GM18861 (cell line): Measurements from ENCODE around the gene TSPAN4.

Experiments used
- ATAC-seq: cut with Tn5 transposase; IDR thresholded peaks from one replicate; pipeline ENCODE4 v1.9.1; 2021; ENCODE audit not compliant: unreplicated experiment

TSPAN4 gene

DNA sequence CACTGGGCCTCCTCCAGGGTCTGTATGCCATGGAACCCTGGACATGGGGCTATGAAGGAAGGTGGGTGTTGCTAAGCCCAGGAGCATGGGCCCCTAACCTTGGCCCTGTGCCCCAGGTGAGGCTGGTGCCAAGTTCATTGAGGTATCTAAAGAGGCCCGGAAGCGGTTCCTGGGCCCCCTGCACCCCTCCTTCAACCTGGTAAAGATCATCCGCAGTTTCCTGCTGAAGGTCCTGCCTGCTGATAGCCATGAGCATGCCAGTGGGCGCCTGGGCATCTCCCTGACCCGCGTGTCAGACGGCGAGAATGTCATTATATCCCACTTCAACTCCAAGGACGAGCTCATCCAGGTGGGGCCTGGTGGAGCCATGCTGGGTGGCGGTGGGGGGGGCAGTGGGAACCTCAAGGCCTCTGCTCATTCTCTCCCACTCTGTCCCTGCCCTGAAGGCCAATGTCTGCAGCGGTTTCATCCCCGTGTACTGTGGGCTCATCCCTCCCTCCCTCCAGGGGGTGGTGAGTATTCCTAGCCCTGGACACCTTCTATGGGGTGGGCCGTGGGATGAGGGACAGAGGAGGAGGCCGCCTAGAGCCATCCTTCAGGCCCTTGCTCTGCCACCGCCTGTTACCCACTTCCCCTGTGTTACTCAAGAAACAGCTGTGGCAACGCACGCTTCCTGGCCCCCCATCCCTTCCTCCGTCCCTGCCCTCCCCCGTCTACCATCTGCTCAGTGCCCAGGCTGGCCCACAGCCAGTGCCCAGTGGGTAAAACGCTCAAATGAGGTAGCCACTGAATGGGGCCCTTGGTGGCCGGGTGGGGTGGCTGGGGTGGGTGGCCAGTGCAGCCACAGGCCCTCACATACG is 20.9 kb upstream of the TSPAN4 start:
- no peak for ATAC-seq

GRCh38 chr11:823441-824291 is 19.0 kb upstream of the TSPAN4 start:
- ATAC-seq: no peak

GRCh38 chr11:824292-824880 is 18.3 kb upstream of the TSPAN4 start:
- ATAC-seq: no peak

GRCh38 chr11:824942-825341 is 17.7 kb upstream of the TSPAN4 start:
- no peak for ATAC-seq

DNA sequence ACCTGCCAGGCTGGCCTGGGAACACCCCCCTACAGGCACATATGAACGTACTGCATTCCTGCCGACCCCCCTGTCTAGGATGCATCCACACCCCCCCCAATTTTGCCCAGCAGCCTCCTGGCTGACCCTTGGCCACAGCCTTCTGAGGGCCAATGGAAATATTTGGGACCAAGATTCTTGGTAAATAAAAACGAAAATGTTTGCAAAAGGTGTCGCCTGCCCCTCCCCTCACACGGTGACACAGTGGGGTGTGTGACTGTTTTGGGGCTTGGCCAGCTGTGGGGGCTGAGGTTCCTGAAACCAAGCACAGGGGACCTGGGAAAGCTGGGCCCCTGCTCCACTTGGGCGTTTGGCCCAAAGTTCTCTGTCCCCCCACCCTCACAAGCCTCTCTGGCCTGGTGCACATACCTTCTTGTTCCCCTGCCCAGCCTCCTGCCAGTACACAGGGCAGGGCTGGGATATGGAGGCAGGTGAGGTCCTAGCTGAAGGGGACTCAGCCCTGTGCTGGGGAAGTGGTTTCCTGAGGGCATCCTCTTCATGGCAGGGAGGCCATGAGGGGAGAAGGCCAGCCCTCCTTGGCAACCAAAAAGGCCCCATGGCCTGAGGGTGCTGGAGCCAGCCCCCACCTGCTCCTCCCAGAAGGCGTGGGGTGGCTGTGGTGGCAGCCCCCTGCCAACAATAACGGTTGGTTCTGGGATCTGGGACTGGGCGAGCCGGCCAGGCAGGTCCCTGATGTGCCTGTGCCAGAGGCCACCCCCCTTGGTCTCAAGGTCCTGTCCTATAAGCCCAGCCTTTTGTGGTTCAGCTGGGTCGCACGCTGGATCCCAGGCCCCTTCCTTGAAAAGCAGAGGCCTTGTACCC is 17.1 kb upstream of the TSPAN4 start:
- ATAC-seq: no peak

DNA sequence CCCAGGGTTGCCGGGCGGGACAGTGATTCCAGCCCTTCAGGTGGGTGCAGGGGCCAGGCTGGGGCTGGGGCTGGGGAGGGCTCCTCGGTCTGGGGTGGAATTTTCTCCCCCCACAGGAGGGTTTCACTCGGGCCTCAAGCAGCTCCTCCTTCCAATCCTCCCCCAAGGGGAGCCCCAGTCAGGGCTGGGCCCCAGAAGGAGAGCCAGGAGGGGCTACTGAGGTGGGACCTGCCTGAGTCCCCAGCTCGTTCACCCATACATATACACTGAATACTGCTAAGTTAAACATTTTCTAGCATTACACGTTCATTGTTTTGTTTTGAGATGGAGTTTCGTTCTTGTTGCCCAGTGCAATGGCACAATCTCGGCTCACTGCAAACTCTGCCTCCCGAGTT is 16.4 kb upstream of the TSPAN4 start:
- no peak for ATAC-seq

GRCh38 chr11:826836-827145 is 15.9 kb upstream of the TSPAN4 start:
- no peak for ATAC-seq

- ATAC-seq: no peak
Measured at GRCh38 chr11:827146-827896, 15.3 kb upstream of the TSPAN4 start.

DNA sequence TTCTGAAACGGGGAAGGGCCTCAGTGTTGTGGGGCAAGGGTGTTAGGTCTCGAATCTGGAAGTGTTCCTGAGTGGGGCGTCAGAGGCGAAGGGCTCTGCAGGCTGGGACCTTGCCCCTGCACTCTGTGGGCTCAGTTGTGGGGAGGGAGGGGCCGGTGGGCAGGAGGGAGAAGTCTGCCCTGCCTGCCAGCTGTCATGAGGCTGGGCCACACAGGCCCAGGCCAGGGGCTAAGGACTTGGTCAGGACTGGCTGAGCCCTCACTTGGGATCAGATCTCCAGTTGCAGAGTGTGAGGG is 14.8 kb upstream of the TSPAN4 start, which contains the start of gene CRACR2B:
Gene CRACR2B, plus strand, starts transcription at position 23 of the 296 bp plus-strand sequence. CDS start 689 bp downstream, outside the sequence.
- no peak for ATAC-seq

DNA sequence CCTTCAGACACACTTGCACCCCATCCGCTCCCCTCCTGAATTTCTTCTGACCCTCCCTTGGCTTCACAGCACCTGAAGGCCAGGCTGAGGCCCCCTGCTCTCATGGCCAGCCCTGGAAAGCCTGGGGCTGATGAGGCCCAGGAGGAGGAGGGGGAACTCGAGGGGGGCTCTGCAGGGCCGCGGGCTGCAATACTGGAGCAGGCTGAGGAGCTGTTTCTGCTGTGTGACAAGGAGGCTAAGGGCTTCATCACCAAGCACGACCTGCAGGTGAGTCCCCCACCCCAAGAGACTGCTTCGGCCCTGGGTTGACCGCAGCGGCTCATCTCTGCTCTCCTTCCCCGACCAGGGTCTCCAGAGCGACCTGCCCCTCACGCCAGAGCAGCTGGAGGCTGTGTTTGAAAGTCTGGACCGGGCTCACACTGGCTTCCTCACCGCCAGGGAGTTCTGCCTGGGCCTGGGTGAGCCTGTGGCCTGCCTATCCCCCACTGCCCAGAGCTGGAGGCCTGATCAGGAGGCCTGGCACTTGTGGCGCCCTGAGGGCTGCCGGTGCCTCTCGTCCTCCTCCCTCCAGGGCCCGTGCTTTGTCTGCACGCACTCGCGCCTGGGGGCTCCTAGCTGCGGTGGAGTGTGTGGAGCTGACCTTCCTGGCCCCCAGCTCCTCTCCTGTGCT is 14.0 kb upstream of the TSPAN4 start:
- ATAC-seq: no peak

DNA sequence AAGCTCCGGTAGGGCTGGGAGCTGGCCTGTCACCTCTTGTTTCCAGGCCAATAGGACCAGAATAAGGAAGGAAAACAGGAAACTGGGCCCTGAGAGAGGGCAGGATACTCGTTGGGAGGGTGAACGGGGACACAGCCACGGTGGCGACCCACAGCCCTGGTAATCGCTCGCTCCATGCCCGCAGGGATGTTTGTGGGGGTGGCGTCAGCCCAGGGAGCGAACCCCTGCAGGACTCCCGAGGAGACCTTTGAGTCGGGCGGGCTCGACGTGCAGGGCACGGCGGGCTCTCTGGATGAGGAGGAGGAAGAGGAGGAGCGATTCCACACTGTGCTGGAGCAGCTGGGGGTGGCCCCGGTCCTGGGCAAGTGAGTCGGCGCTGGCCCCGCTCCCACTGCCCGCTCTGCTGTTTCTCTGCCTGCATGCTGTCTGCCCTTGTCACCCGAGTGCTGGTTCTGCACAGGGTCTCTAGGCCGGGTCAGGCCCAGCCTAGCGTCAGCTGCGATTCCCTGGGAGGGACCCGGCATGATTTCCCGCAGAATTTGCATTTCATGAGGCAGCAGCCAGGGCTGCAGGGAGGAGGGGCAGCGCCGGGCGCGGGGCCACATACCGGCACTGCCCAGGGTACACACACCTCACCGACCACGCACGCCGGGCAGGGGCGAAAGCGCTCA is 13.3 kb upstream of the TSPAN4 start:
- no peak for ATAC-seq

- no peak for ATAC-seq
Measured at GRCh38 chr11:829847-830294, 12.8 kb upstream of the TSPAN4 start.

DNA sequence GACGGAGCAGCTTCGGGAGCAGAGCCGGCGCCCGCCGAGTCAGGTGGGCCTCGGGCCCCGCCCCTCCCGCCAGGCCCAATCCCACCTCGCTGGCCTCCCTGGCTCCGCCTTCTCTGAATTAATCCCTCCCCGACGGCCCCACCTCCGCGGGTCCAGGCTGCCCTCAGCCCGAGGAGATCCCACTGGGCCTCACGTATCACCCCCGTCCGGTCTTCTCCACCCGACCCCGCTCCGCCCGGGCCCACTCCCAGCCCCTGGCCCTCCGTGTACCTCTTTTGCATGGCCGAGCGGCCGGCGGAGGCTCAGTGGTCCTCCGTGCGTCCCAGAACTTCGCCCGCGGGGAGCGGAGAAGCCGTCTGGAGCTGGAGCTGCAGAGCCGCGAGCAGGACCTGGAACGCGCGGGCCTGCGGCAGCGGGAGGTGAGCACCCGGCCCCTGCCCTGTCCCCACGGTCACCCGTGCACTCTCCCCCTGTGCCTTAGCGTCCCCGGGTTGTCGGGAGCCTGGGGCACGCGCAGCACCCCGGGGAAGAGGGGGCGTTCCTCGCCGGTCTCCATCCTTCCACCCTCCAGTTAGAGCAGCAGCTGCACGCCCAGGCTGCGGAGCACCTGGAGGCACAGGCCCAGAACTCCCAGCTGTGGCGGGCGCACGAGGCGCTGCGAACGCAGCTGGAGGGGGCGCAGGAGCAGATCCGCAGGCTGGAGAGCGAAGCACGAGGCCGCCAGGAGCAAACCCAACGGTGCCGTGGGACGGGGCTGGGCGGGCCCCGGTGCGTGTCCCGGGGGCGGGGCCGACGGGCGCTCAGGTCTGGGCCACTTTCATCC is 12.1 kb upstream of the TSPAN4 start:
- ATAC-seq: no peak

DNA sequence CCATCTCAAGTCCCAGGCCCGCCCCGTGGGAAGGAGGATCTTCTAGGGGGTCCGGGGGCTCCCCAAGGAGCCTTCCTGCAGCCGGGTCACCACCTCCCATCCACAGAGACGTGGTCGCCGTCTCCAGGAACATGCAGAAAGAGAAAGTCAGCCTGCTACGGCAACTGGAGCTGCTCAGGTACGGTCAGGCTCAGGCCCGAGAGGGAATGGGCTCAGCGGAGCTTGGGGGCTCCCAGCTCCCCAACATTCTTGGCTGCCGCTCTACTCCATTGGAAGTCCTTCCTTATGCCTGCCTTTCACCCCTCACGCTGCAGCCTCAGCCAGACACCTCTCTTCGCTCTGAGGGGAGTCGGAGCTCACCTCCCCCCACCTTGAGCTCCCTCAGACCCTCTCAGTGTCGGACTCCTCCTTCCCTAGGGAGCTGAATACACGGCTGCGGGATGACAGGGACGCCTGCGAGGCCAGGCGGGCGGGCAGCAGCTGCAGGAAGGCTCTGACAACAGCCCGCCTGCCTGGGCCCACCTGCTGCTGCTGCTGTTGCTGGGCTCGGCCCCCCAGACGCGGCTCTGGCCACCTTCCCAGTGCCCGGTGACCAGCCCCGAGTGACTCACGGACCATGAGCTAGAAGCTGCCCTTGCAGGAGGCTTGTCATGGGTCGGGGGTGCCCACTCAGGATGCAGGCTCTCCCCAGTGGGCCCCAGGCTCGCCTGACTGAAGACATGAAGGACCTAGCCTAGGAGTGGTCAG is 11.4 kb upstream of the TSPAN4 start:
- ATAC-seq: no peak

GRCh38 chr11:831961-832528 is 10.6 kb upstream of the TSPAN4 start:
- no peak for ATAC-seq

GRCh38 chr11:832529-833113 is 10.0 kb upstream of the TSPAN4 start, which contains the start of gene CD151:
CD151 (plus strand) TSS chr11:832952; CDS start chr11:836070, 3,118 bp downstream.
- ATAC-seq: no peak
